ENCODE results near the gene ATP2C1. TPM values are rescaled to one million over a fixed set of nuclear protein-coding genes. Genes with fewer than 3 reads are reported as not detected.

Gene ATP2C1
- total and polyA plus RNA-seq, 9 of the 15 experiments (the other 6 are each of a cell fraction or from before 2014, with no cell fraction given) = 10.0 to 53.5 (median 27.9) TPM

GRCh38 chr3:131001071-131001470, 107.2 kb downstream of the ATP2C1 start:
- no peak overlapping the region for H3K9ac ChIP-seq (ENCODE audit: insufficient read depth in 1 of 2, low read depth in 2 of 2, low read length in 2 of 2)
- 100% methylated on average over 1 of the region's 1 CpG for WGBS (ENCODE audit: insufficient coverage, low coverage, missing lambda C conversion rate)
- no peak overlapping the region for H3K4me2 ChIP-seq (ENCODE audit: insufficient read depth, low read length)
- TF ChIP-seq ZBED1 (IDR thresholded peaks at IDR 0.05) (no peak), KAT2B (IDR thresholded peaks at IDR 0.05; ENCODE audit: low read depth, low read length) (no peak), ZNF764 (CRISPR knock-in tag; IDR thresholded peaks at IDR 0.05; ENCODE audit: low read depth) (no peak), CTBP1 (IDR thresholded peaks at IDR 0.05; ENCODE audit: borderline replicate concordance) (no peak)
- intact Hi-C loops (cut with micrococcal nuclease) (no loop called here), in situ Hi-C loops (cut with MboI) (no loop called here)
- H3K27ac ChIP-seq (ENCODE audit: extremely low read depth, low read depth, low read length) = no peak overlapping the region
- H2AFZ ChIP-seq (ENCODE audit: low read depth, low read length) = no peak overlapping the region
- ChIA-PET CTCF (ENCODE audit: low intra/inter-chr PET ratio) (no interaction called here), POLR2A (no interaction called here)
- no peaks in the 10 kb centered on the region for H3K4me1 ChIP-seq (replicated peaks in 1 of 2; ENCODE audit: control insufficient read depth in 2 of 2, insufficient read depth in 2 of 2, low read length in 2 of 2)
- no peaks in the 10 kb centered on the region for H3K79me2 ChIP-seq (ENCODE audit: control insufficient read depth, insufficient read depth, low read length)
- no TSS peak for BruUV-seq (replicated peaks)
- no peaks in the 10 kb centered on the region for H3K9me3 ChIP-seq (replicated peaks; ENCODE audit: control insufficient read depth, insufficient read depth, low read depth, low read length)
- no peak for FAIRE-seq
- H3K27me3 ChIP-seq (ENCODE audit: control insufficient read depth in 2 of 2, insufficient read depth in 2 of 2, low read length in 2 of 2) = no peaks in the 10 kb centered on the region
- no peak overlapping the region for H3K4me3 ChIP-seq
- H3K9me1 ChIP-seq (ENCODE audit: control insufficient read depth, insufficient read depth, low read length) = no peaks in the 10 kb centered on the region
- DNase-seq (ENCODE audit: extremely low read depth in 1 of 4, low spot score in 3 of 4) = no peak
- H3K36me3 ChIP-seq (ENCODE audit: control insufficient read depth, insufficient read depth, low read length) = peaks cover 50% of the 10 kb centered on the region
- H4K20me1 ChIP-seq (replicated peaks; ENCODE audit: control insufficient read depth, insufficient read depth, low read length) = no peaks in the 10 kb centered on the region
- no peak for ATAC-seq

GRCh38 chr3:131004603-131005002, 110.7 kb downstream of the ATP2C1 start:
- WGBS (ENCODE audit: insufficient coverage, low coverage, missing lambda C conversion rate) = 100% methylated on average over 1 of the region's 1 CpG
- FAIRE-seq (no peak), DNase-seq (ENCODE audit: extremely low read depth in 1 of 4, low spot score in 3 of 4) (no peak), ATAC-seq (no peak)
- intact Hi-C loops (cut with micrococcal nuclease) = no loop called here
- no peaks in the 10 kb centered on the region for H3K9me1 ChIP-seq (ENCODE audit: control insufficient read depth, insufficient read depth, low read length)
- no peaks in the 10 kb centered on the region for H3K9me3 ChIP-seq (replicated peaks; ENCODE audit: control insufficient read depth, insufficient read depth, low read depth, low read length)
- peaks cover 31% of the 10 kb centered on the region for H3K36me3 ChIP-seq (ENCODE audit: control insufficient read depth, insufficient read depth, low read length)
- no peaks in the 10 kb centered on the region for H3K27me3 ChIP-seq (ENCODE audit: control insufficient read depth in 2 of 2, insufficient read depth in 2 of 2, low read length in 2 of 2)
- H2AFZ ChIP-seq (ENCODE audit: low read depth, low read length) = no peak overlapping the region
- ChIA-PET POLR2A (no interaction called here), CTCF (ENCODE audit: low intra/inter-chr PET ratio) (no interaction called here)
- H3K4me3 ChIP-seq = no peak overlapping the region
- no peak overlapping the region for H3K27ac ChIP-seq (ENCODE audit: extremely low read depth, low read depth, low read length)
- H3K4me1 ChIP-seq (replicated peaks in 1 of 2; ENCODE audit: control insufficient read depth in 2 of 2, insufficient read depth in 2 of 2, low read length in 2 of 2) = no peaks in the 10 kb centered on the region
- H3K9ac ChIP-seq (ENCODE audit: insufficient read depth in 1 of 2, low read depth in 2 of 2, low read length in 2 of 2) = no peak overlapping the region
- H3K4me2 ChIP-seq (ENCODE audit: insufficient read depth, low read length) = no peak overlapping the region
- H3K79me2 ChIP-seq (ENCODE audit: control insufficient read depth, insufficient read depth, low read length) = no peaks in the 10 kb centered on the region
- no peaks in the 10 kb centered on the region for H4K20me1 ChIP-seq (replicated peaks; ENCODE audit: control insufficient read depth, insufficient read depth, low read length)
- in situ Hi-C loops (cut with MboI) = no loop called here
- BruUV-seq (replicated peaks) = no TSS peak
- no peak for TF ChIP-seq ZBTB12 (CRISPR knock-in tag; IDR thresholded peaks at IDR 0.05)
- no peak for TF ChIP-seq HCFC1 (IDR thresholded peaks at IDR 0.05; ENCODE audit: low read depth, low read length)
- no peak for TF ChIP-seq STAT5A (IDR thresholded peaks at IDR 0.05; ENCODE audit: borderline replicate concordance, low read length)
- no peak for TF ChIP-seq ZNF764 (CRISPR knock-in tag; IDR thresholded peaks at IDR 0.05; ENCODE audit: low read depth)
- no peak for TF ChIP-seq NFATC3 (IDR thresholded peaks at IDR 0.05)
- TF ChIP-seq SPI1 (IDR thresholded peaks at IDR 0.05; ENCODE audit: borderline replicate concordance, low read depth, low read length) = no peak
- TF ChIP-seq POLR2G (IDR thresholded peaks at IDR 0.05; ENCODE audit: low read depth, low read length) = no peak
- no peak for TF ChIP-seq MCM3 (IDR thresholded peaks at IDR 0.05)
- TF ChIP-seq ZNF395 (CRISPR knock-in tag; IDR thresholded peaks at IDR 0.05) = no peak
- no peak for TF ChIP-seq SP1 (CRISPR knock-in tag; IDR thresholded peaks at IDR 0.05)
- TF ChIP-seq PYGO2 (tag; IDR thresholded peaks at IDR 0.05) = no peak
- TF ChIP-seq CCAR2 (IDR thresholded peaks at IDR 0.05; ENCODE audit: low read depth, low read length) = no peak
- TF ChIP-seq TAF7 (tag; IDR thresholded peaks at IDR 0.05) = no peak
- TF ChIP-seq ZNF696 (CRISPR knock-in tag; conservative IDR thresholded peaks at IDR 0.05) = no peak
- TF ChIP-seq SAFB2 (IDR thresholded peaks at IDR 0.05; ENCODE audit: borderline replicate concordance, low read depth, low read length, severe bottlenecking) = no peak
